ENCODE results near the gene ANKS1B.

- TF ChIP-seq POLR2AphosphoS5 (IDR thresholded peaks at IDR 0.05; ENCODE audit: low read depth, low read length), result no peak
- TF ChIP-seq, protein P1, sequence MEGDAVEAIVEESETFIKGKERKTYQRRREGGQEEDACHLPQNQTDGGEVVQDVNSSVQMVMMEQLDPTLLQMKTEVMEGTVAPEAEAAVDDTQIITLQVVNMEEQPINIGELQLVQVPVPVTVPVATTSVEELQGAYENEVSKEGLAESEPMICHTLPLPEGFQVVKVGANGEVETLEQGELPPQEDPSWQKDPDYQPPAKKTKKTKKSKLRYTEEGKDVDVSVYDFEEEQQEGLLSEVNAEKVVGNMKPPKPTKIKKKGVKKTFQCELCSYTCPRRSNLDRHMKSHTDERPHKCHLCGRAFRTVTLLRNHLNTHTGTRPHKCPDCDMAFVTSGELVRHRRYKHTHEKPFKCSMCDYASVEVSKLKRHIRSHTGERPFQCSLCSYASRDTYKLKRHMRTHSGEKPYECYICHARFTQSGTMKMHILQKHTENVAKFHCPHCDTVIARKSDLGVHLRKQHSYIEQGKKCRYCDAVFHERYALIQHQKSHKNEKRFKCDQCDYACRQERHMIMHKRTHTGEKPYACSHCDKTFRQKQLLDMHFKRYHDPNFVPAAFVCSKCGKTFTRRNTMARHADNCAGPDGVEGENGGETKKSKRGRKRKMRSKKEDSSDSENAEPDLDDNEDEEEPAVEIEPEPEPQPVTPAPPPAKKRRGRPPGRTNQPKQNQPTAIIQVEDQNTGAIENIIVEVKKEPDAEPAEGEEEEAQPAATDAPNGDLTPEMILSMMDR (IDR thresholded peaks at IDR 0.05), result no peak
- no peak for TF ChIP-seq REST (IDR thresholded peaks at IDR 0.05; ENCODE audit: insufficient read depth in 1 of 2, low read depth in 2 of 2, low read length in 1 of 2)
- no peak for TF ChIP-seq SIN3A (IDR thresholded peaks at IDR 0.05; ENCODE audit: borderline replicate concordance, insufficient read depth, low read depth, low read length)
- no peak for TF ChIP-seq TCF7L2 (IDR thresholded peaks at IDR 0.05; ENCODE audit: low read depth, low read length)
Observed at GRCh38 chr12:99330216-99330615, 654.5 kb downstream of the ANKS1B start.
